Activated CD8-positive, alpha-beta T cell treated with anti-CD3 and anti-CD28 coated beads for 36 hours (primary cell): ENCODE measurements around the gene KLHL42. TPM values are rescaled to one million over a fixed set of nuclear protein-coding genes. Genes with fewer than 3 reads are reported as not detected.
A peak's percentile ranks its signal among the peaks of the same experiment; 100 is the strongest.

Experiments
- ATAC-seq: fragments of 200-7000 bp; cut with Tn5 transposase; one replicate; pipeline ENCODE4 v1.10.0; 2021; ENCODE audit warnings: mild to moderate bottlenecking, moderate library complexity
- CTCF ChIA-PET: fragments of 350-600 bp; sonication (Branson Sonifier 250); formaldehyde crosslinking; loops from one replicate; lab custom pipeline; 2021; ENCODE audit warnings: antibody characterized with exemption; lab: Charles Lee
- POLR2A ChIA-PET: fragments of 350-600 bp; sonication (Branson Sonifier 250); formaldehyde crosslinking; loops from one replicate; lab custom pipeline; 2021; ENCODE audit warnings: antibody characterized with exemption; lab: Charles Lee
- DNase-seq: peaks from one replicate; pipeline ENCODE4 v3.0.0-alpha.2; 2020
- H3K27ac Mint-ChIP-seq: one replicate; pipeline ENCODE4 v1.8.0; 2021; ENCODE audit warnings: mild to moderate bottlenecking, mixed read lengths
- H3K27me3 Mint-ChIP-seq: one replicate; pipeline ENCODE4 v1.8.0; 2021; ENCODE audit warnings: mixed read lengths
- H3K36me3 Mint-ChIP-seq: one replicate; pipeline ENCODE4 v1.8.0; 2021; ENCODE audit warnings: low read depth, mixed read lengths
- H3K4me1 Mint-ChIP-seq: one replicate; pipeline ENCODE4 v1.8.0; 2021; ENCODE audit warnings: low read depth, mixed read lengths
- H3K4me3 Mint-ChIP-seq: one replicate; pipeline ENCODE4 v1.8.0; 2021; ENCODE audit warnings: mild to moderate bottlenecking, moderate library complexity, mixed read lengths
- H3K9me3 Mint-ChIP-seq: one replicate; pipeline ENCODE4 v1.8.0; 2021; ENCODE audit warnings: mixed read lengths
- intact Hi-C: fragments of 100-400 bp; cut with micrococcal nuclease; formaldehyde crosslinking; loops from one replicate; pipeline ENCODE4 v1.10.0; 2022
- total RNA-seq, 2 experiments: library from RNA; stranded (reverse); gene quantifications; one replicate each; pipeline ENCODE4 v1.2.3, GENCODE V29; 2021
- TF ChIP-seq, protein P1 (sequence below): fragments of 200-600 bp; IDR thresholded peaks from one replicate; pipeline ENCODE4 v1.8.0; 2022; ENCODE audit warnings: antibody characterized with exemption, mild to moderate bottlenecking

KLHL42 gene
- total RNA-seq, 2 experiments from 2014 or later = 10.2 to 11.3 TPM

DNA sequence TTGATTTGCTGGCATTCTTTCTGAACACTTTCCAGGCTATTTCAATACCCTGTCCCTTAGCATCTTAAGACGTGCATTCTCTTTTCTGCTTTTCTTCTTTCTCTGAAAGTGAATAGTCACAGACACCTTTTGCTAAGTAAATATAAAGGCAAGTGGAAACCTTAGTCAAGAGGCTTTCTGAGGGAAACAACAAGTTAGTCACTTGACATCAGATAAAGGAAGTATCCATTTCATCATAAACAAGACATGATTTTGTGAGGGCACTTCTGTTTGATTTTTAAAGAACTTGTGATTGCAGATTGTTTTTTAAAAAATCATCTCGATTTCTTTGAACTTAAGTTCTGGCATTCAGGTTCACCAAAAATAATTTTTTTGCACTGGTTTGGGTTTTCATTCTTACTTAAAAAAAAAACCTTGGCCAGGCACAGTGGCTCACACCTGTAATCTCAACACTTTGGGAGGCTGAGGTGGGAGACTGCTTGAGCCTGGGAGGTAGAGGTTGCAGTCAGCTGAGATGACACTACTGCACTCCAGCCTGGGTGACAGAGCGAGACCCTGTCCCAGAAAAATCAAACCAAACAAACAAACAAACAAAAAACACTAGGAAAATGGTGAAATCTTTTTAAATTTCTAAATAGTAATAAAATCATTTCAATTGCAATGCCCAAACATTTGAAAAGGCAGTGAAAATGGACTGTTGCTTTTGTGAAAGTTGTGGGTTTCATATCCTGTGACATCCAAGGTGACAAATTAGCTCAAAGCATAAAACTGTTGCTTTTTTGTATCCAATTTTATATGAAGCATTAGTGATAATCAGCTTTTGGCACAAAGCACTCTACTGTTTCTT lies 8.3 kb upstream of the KLHL42 start:
- ATAC-seq (no peak), DNase-seq (no peak)
- no peaks in the 10 kb centered on the region for H3K27me3 Mint-ChIP-seq
- no peaks in the 10 kb centered on the region for H3K36me3 Mint-ChIP-seq
- peaks cover 10% of the 10 kb centered on the region for H3K4me1 Mint-ChIP-seq
- ChIA-PET POLR2A (interaction anchor here (1.3 kb wide), 1 partner anchor 44 kb away, joined by 3 read pairs; no protein-coding TSS in a partner anchor), CTCF (interaction anchor here (1.0 to 1.1 kb wide), 2 partner anchors 50 to 169 kb away, joined by 3 to 4 read pairs; no protein-coding TSS in a partner anchor)
- TF ChIP-seq, protein P1, sequence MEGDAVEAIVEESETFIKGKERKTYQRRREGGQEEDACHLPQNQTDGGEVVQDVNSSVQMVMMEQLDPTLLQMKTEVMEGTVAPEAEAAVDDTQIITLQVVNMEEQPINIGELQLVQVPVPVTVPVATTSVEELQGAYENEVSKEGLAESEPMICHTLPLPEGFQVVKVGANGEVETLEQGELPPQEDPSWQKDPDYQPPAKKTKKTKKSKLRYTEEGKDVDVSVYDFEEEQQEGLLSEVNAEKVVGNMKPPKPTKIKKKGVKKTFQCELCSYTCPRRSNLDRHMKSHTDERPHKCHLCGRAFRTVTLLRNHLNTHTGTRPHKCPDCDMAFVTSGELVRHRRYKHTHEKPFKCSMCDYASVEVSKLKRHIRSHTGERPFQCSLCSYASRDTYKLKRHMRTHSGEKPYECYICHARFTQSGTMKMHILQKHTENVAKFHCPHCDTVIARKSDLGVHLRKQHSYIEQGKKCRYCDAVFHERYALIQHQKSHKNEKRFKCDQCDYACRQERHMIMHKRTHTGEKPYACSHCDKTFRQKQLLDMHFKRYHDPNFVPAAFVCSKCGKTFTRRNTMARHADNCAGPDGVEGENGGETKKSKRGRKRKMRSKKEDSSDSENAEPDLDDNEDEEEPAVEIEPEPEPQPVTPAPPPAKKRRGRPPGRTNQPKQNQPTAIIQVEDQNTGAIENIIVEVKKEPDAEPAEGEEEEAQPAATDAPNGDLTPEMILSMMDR = no peak
- H3K27ac Mint-ChIP-seq = no peak overlapping the region
- H3K9me3 Mint-ChIP-seq = no peaks in the 10 kb centered on the region
- intact Hi-C loops = no loop called here
- no peak overlapping the region for H3K4me3 Mint-ChIP-seq

DNA sequence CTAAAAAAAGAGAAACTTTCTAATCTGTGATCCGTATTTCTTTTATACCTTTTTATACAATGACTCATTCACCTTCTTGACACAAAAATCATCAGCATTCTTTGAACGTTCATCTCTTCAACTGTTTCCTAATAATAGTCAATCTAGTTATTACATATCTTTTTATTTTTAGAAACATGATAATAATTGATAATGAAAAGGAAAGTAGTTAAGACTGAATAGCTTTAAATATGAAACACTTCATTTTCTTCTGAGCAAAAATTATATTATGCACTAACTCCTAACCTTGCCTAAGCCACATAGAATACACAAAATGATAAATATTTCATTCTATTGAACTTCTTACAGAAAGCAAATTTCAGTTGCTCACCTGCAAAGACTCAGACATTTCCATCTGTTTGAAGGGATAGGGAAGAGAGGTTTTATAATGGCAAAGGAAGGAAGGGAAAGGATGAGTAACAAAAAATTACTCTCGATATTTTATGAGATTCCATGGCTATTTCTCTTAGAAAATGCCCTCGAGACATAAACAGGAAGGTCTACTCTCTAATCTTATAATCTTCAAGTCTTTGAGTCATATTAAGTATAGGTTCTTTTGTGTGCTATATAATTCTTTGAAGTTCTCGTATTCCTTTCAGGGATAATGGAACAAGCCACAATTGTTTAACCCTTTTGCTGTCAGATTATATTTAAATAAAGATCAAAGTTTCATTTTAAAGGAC lies 7.5 kb upstream of the KLHL42 start:
- POLR2A ChIA-PET = interaction anchor here (1.3 kb wide), 1 partner anchor 43 kb away, joined by 3 read pairs; no protein-coding TSS in a partner anchor

DNA sequence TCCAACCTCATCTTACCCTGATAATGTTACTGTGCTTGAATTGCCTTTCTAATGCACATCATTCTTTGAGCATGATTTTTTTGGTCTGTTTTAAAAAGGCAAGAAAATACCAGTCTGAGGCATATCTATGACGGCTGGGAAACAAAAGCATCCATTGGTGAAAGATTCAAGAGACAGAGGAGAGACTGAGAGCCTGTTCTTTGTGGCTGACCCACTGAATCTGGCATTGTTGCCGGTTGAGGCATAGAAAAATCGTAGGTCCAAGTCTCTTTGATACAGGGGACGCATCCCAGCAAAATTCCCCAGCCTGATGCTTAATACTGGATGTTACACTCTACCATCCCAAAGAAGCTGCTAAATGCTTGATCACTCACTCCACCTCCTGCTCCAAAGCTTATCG lies 2.9 kb upstream of the KLHL42 start:
- Mint-ChIP-seq H3K4me3 (no peak overlapping the region), H3K4me1 (peaks cover 17% of the 10 kb centered on the region), H3K36me3 (peaks cover 12% of the 10 kb centered on the region), H3K27ac (no peak overlapping the region), H3K9me3 (no peaks in the 10 kb centered on the region), H3K27me3 (no peaks in the 10 kb centered on the region)
- no peak for ATAC-seq
- intact Hi-C loops = no loop called here
- ChIA-PET POLR2A (no interaction called here), CTCF (interaction anchor here (1.6 kb wide), 1 partner anchor 44 kb away, joined by 5 read pairs; no protein-coding TSS in a partner anchor)
- TF ChIP-seq, protein P1 = no peak
- DNase-seq = no peak

More for the DNA sequence above, 7.5 kb upstream of the KLHL42 start:
- H3K27me3 Mint-ChIP-seq = no peaks in the 10 kb centered on the region
- no peaks in the 10 kb centered on the region for H3K9me3 Mint-ChIP-seq
- H3K27ac Mint-ChIP-seq = no peak overlapping the region
- ATAC-seq (no peak), DNase-seq (no peak)
- intact Hi-C loops = no loop called here
- H3K36me3 Mint-ChIP-seq = no peaks in the 10 kb centered on the region
- no peak overlapping the region for H3K4me3 Mint-ChIP-seq
- TF ChIP-seq, protein P1 = no peak
- H3K4me1 Mint-ChIP-seq = peaks cover 10% of the 10 kb centered on the region
- CTCF ChIA-PET = no interaction called here

DNA sequence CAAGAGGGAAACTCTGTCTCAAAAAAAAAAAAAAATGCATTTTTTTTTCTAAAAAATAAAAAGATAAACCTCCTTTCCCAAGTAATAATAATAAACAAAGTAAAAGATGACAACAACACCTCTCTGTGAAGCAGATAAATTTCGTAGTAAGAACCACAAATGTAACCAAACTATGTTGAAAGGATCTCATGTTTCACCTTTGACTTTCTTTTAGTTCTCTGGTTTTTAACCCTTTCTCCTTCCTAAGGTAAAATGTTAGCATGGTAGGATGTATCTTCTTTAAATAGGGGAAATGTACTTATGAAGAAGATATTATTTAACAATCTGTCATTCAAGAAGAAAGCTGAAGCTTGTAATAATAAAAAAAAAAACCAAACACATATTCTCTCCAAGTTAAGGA lies 1.8 kb upstream of the KLHL42 start:
- no peaks in the 10 kb centered on the region for H3K27me3 Mint-ChIP-seq
- intact Hi-C loops = no loop called here
- TF ChIP-seq, protein P1 = no peak
- ChIA-PET CTCF (interaction anchor here (1.5 to 1.6 kb wide), 2 partner anchors 18 to 43 kb away, joined by 3 to 5 read pairs; no protein-coding TSS in a partner anchor), POLR2A (interaction anchor here (0.6 to 2.9 kb wide), 2 partner anchors 11 to 32 kb away, joined by 3 to 14 read pairs; no protein-coding TSS in a partner anchor)
- no peak for ATAC-seq
- H3K9me3 Mint-ChIP-seq = no peaks in the 10 kb centered on the region
- DNase-seq = no peak
- no peak overlapping the region for H3K27ac Mint-ChIP-seq
- peaks cover 22% of the 10 kb centered on the region for H3K4me1 Mint-ChIP-seq
- H3K36me3 Mint-ChIP-seq = peaks cover 19% of the 10 kb centered on the region
- peak overlapping the region; percentile 76 for H3K4me3 Mint-ChIP-seq
